HEK293 (cell line): ENCODE results near the gene TSPO2.

Source experiments
- CTCF ChIA-PET: fragments of 350-600 bp; formaldehyde crosslinking; extraction: SDS; loops from one replicate; lab custom pipeline; 2021; ENCODE audit warnings: antibody characterized with exemption; lab: Yijun Ruan, JAX
- POLR2A ChIA-PET: fragments of 300-600 bp; formaldehyde crosslinking; extraction: SDS; loops from one replicate; lab custom pipeline; 2020; ENCODE audit warnings: antibody characterized with exemption, inconsistent platforms; lab: Yijun Ruan, JAX
- H3K27ac ChIP-seq: fragments of 200-500 bp; sonication (Bioruptor generic); 2 replicates; pipeline ENCODE4 v1.5.1; 2014; ENCODE audit warnings: low read depth, low read length, control low read depth, inconsistent platforms; ENCODE audit errors: extremely low read depth
- H3K36me3 ChIP-seq, 2 experiments: fragments of 200-500 bp in 1 of 2; sonication (Bioruptor generic) in 1 of 2; 1 replicate in 1 of 2; 2 replicates in 1 of 2; pipeline ENCODE4 v1.5.1; 2014 to 2017; ENCODE audit warnings: inconsistent platforms in 2 of 2, low read length in 2 of 2; ENCODE audit not compliant: control insufficient read depth in 2 of 2, insufficient read depth in 1 of 2
- H3K4me1 ChIP-seq: fragments of 200-500 bp; sonication (Bioruptor generic); 2 replicates; pipeline ENCODE4 v1.5.1; 2014; ENCODE audit warnings: mild to moderate bottlenecking, low read length, inconsistent platforms; ENCODE audit not compliant: control insufficient read depth, insufficient read depth
- H3K4me3 ChIP-seq: 2 replicates; pipeline ENCODE4 v1.5.1; 2011; ENCODE audit warnings: low read depth, mild to moderate bottlenecking, control low read depth, low read length, moderate library complexity
- H3K9me3 ChIP-seq: fragments of 200-500 bp; sonication (Bioruptor generic); 2 replicates; pipeline ENCODE4 v1.5.1; 2014; ENCODE audit warnings: low read depth, low read length, inconsistent platforms; ENCODE audit not compliant: control insufficient read depth, insufficient read depth
- PRDM10 ChIP-seq: fragments of 450-650 bp; formaldehyde crosslinking; IDR thresholded peaks from 2 replicates; pipeline ENCODE4 v1.5.1; 2016; ENCODE audit warnings: missing biosample characterization, missing genetic modification characterization
- PRDM4 ChIP-seq: fragments of 450-650 bp; formaldehyde crosslinking; IDR thresholded peaks from 2 replicates; pipeline ENCODE4 v1.5.1; 2017; ENCODE audit warnings: missing biosample characterization, missing genetic modification characterization
- REST ChIP-seq: fragments of 450-650 bp; formaldehyde crosslinking; IDR thresholded peaks from 2 replicates; pipeline ENCODE4 v1.5.1; 2016; ENCODE audit warnings: missing biosample characterization, missing genetic modification characterization
- ZNF146 ChIP-seq: fragments of 450-650 bp; formaldehyde crosslinking; IDR thresholded peaks from 2 replicates; pipeline ENCODE4 v1.5.1; 2016; ENCODE audit warnings: missing biosample characterization, missing genetic modification characterization
- ZNF184 ChIP-seq: fragments of 450-650 bp; IDR thresholded peaks from 2 replicates; pipeline ENCODE4 v1.5.1; 2018; ENCODE audit warnings: missing biosample characterization, mild to moderate bottlenecking, missing genetic modification characterization
- ZNF211 ChIP-seq: fragments of 450-650 bp; formaldehyde crosslinking; IDR thresholded peaks from 2 replicates; pipeline ENCODE4 v1.5.1; 2016; ENCODE audit warnings: low read depth, missing biosample characterization, missing genetic modification characterization
- ZNF239 ChIP-seq: fragments of 450-650 bp; formaldehyde crosslinking; IDR thresholded peaks from 2 replicates; pipeline ENCODE4 v1.5.1; 2016; ENCODE audit warnings: missing biosample characterization, missing genetic modification characterization
- ZNF26 ChIP-seq: fragments of 450-650 bp; formaldehyde crosslinking; IDR thresholded peaks from 2 replicates; pipeline ENCODE4 v1.5.1; 2016; ENCODE audit warnings: missing biosample characterization, missing genetic modification characterization
- ZNF274 ChIP-seq, 2 experiments: fragments of 200-500 bp in 1 of 2; fragments of 450-650 bp in 1 of 2; sonication (Bioruptor generic) in 1 of 2; formaldehyde crosslinking in 1 of 2; IDR thresholded peaks; 2 replicates each; pipeline versions ENCODE4 v1.5.1 to v1.6.1; 2014 to 2016; ENCODE audit warnings: borderline replicate concordance in 1 of 2, inconsistent platforms in 1 of 2, low read length in 1 of 2, missing biosample characterization in 1 of 2, missing genetic modification characterization in 1 of 2
- ZNF280D ChIP-seq: fragments of 450-650 bp; formaldehyde crosslinking; IDR thresholded peaks from 2 replicates; pipeline ENCODE4 v1.5.1; 2016; ENCODE audit warnings: missing biosample characterization, missing genetic modification characterization
- ZNF324 ChIP-seq: fragments of 450-650 bp; formaldehyde crosslinking; IDR thresholded peaks from 2 replicates; pipeline ENCODE4 v1.5.1; 2016; ENCODE audit warnings: missing biosample characterization, missing genetic modification characterization
- ZNF488 ChIP-seq: fragments of 450-650 bp; formaldehyde crosslinking; IDR thresholded peaks from 2 replicates; pipeline ENCODE4 v1.5.1; 2016; ENCODE audit warnings: missing biosample characterization, missing genetic modification characterization
- ZNF544 ChIP-seq: fragments of 450-650 bp; formaldehyde crosslinking; IDR thresholded peaks from 2 replicates; pipeline ENCODE4 v1.5.0; 2017; ENCODE audit warnings: missing biosample characterization, missing genetic modification characterization
- ZNF580 ChIP-seq: fragments of 450-650 bp; formaldehyde crosslinking; IDR thresholded peaks from 2 replicates; pipeline ENCODE4 v1.5.1; 2016; ENCODE audit warnings: missing biosample characterization, missing genetic modification characterization
- ZNF785 ChIP-seq: fragments of 450-650 bp; formaldehyde crosslinking; IDR thresholded peaks from 2 replicates; pipeline ENCODE4 v1.5.1; 2016; ENCODE audit warnings: missing biosample characterization, missing genetic modification characterization

The TSPO2 gene

GRCh38 chr6:41059556-41059955 is 17.3 kb downstream of the TSPO2 start:
- Histone ChIP-seq H3K27ac (no peak overlapping the region), H3K36me3 (peaks cover 0 to 14% of the 10 kb centered on the region in 2 experiments; a peak in 1 of 3 replicates), H3K4me1 (no peaks in the 10 kb centered on the region), H3K9me3 (no peaks in the 10 kb centered on the region), H3K4me3 (no peak overlapping the region)
- ChIA-PET POLR2A (no interaction called here), CTCF (interaction anchor here (0.9 to 3.7 kb wide), 6 partner anchors 10 to 149 kb away, joined by 3 to 25 read pairs (median 4); partner anchors contain the start of gene UNC5CL)
- TF ChIP-seq ZNF280D (tag by site-specific recombination), result no peak
- TF ChIP-seq ZNF785 (tag by site-specific recombination), result no peak
- no peak for TF ChIP-seq REST (tag by site-specific recombination)
- TF ChIP-seq ZNF488, result no peak
- no peak for TF ChIP-seq PRDM4 (tag by site-specific recombination)
- no peak for TF ChIP-seq ZNF544 (tag by site-specific recombination)
- TF ChIP-seq ZNF26, result no peak
- no peak for TF ChIP-seq ZNF184 (tag by site-specific recombination)
- no peak for TF ChIP-seq ZNF146 (tag by site-specific recombination)
- TF ChIP-seq ZNF211 (tag by site-specific recombination), result no peak
- no peak for TF ChIP-seq ZNF274 (IDR thresholded peaks at IDR 0.05; ENCODE audit: low read length)
- TF ChIP-seq ZNF274 (tag by site-specific recombination; IDR thresholded peaks at IDR 0.05; ENCODE audit: borderline replicate concordance), result no peak
- TF ChIP-seq ZNF324 (tag by site-specific recombination), result no peak
- TF ChIP-seq ZNF580 (tag by site-specific recombination), result no peak
- TF ChIP-seq PRDM10 (tag by site-specific recombination), result no peak
- no peak for TF ChIP-seq ZNF239 (tag by site-specific recombination)
